ENCODE data around the gene NUAK1. TPM values are rescaled to one million over a fixed set of nuclear protein-coding genes. Genes with fewer than 3 reads are reported as not detected.
A peak's percentile ranks its signal among the peaks of the same experiment; 100 is the strongest.

NUAK1 gene
- polyA plus RNA-seq, 10 donors, result 10.7 to 15.7 (median 12.1) TPM

DNA sequence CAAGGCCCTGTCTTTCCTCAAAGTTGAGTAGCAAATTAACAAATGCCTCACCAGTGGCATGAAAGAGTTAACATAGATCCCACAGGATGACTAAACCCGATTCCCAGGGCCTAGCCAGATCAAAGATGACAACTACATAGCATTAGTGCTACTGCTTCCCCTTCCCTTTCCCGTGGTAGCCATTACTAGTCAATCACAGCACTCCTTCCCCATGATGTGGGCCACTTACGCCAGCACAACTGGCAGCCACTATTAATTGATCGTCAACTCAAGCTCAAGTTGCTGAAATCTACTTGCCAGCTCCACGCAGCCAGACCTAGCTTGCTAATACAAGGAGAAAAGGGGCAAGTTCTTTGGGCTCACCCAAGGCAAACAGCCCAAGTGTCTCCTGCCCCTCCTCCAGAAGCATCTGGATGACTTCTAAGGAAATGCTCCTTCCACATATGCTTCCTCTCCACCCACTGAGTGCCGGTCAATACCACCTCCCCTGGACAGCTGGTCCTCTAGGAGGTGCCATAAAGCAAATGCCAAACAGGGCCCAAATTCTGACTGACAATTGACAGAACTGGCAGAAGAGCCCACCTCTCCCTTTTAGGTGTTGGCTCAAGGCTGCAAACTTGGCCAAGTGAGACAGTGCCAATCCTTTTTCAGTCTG, 72.6 kb downstream of the NUAK1 start:
- no peak for DNase-seq

DNA sequence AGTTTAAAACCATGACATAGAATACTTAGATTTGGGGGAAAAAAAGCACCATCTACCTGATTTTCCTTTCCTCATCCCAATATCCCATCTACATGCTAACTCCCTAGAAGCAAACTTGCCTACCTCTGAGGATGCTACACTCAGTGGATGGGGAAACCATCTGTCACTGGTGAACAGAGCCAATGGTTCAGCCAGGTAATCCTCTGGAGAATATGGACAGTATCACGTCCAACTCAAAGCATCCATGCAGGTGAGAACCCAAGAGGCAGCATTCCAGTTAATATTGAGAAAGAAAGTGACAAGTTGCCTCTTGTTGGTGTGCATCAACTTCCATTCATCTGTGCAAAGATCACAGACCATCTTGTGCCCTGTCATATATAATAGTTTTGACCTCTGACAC, 73.2 kb downstream of the NUAK1 start:
- no peak for DNase-seq

GRCh38 chr12:106064721-106065021, 74.1 kb downstream of the NUAK1 start:
- DNase-seq, result no peak

DNA sequence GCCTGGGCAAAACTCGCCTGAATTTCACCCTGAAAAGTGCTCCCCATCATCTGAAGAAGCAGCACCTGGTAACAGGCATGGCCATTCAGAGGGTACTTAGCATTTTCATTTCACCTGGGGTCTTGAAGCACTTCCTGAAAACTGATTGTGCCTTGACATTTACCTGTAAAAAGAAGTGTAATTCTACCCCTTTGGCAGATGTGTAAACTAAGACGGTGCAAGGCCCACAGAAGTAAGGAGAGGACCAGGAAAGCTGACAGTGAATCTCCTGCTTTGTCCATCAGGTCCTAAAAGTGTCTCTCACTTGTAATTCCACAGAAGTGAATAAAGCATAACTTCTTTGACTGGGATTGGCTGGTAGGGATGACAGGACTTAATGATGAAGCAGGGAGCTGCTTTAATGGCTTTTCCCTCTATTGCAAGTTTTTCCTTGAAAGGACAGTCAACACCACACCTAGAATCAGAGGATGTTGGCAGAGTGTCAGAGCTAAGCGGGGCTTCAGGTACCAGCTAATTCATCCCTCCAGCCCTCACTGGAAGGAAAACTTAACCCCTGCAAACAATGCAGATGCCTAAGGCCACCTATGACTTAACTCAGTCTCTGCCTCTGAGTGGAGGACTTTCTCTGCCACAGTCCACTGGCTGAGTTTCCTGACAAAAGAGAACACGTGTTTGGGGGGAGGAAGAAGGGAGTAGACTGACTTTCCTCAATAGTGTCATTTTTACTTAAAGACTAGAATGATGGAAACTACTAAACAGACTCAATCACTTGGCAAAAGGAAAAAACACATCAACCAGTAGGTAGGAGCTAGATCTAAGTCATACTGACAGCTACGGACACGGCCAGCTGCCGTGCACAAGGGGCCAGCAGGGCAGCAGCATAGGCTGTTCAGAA, 74.7 kb downstream of the NUAK1 start:
- peak in 1 of 3 donors; percentile 25 for DNase-seq

DNA sequence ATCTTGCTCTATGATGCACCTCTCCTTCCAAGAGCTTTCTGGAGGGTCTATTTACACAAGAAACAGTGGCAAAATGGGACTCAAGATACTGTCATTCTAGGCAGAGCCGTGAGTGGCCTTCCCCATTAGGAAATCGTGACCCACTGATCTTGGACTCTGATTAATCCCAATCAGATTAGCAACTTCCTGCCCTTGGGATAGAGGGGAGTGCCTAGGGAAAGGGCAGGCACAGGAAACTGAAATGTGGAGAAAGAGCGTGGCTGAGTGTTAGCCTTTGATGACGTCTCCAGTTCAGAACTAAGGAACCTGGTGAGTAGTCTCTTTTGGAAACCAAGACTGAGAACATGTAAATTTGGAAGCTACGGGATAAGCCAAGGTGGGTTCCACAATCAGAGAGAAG, 76.1 kb downstream of the NUAK1 start:
- DNase-seq, result no peak

- DNase-seq, result peak in 1 of 3 donors; percentile 31
Observed at GRCh38 chr12:106058256-106059182, 80.2 kb downstream of the NUAK1 start.

- DNase-seq, result no peak
Observed at GRCh38 chr12:106054049-106054448, 84.7 kb downstream of the NUAK1 start.

- DNase-seq, result peak in 1 of 3 donors; percentile 47
Observed at GRCh38 chr12:106051853-106052531, 86.8 kb downstream of the NUAK1 start.

GRCh38 chr12:106049546-106049945, 89.2 kb downstream of the NUAK1 start:
- DNase-seq, result no peak

GRCh38 chr12:106049105-106049504, 89.6 kb downstream of the NUAK1 start:
- no peak for DNase-seq

DNA sequence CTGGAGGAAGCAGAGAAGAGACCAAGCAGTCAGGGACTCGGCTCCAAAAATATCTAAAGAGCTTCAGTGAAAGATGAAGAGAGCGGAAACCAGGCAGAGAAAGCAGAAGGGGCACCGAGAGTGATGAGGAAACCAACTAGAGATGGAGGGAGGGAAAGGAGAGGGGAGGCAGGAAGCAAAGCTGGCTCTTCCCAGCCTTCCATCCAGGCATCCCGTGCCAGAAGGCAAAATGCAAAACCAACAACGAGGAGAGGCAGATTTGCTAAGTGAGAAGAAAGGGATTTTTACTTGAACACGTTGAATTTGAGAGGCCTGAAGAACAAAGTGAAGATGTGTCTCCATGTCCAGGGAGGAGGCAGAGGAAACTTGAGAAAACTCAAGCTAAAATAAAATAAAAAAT, 90.1 kb downstream of the NUAK1 start:
- DNase-seq, result no peak

DNA sequence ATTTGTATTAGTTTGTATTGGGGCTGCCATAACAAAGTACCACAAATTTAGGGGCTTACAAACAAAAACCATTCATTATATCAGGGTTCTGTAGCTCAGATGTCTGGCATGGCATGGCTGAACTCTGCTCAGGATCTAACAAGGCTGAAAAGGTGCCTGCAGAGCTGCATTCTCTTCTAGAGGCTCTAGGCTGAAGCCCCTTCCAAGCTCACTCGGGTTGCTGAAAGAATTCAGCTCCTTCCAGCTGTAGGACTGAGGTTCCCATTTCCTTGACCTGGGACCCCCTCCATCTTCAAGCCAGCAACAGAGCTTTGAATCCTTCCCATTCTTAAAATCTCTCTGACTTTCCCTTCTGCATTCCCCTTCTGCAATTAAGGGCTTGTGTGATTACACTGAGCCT, 90.7 kb downstream of the NUAK1 start:
- no peak for DNase-seq

GRCh38 chr12:106046947-106047346, 91.8 kb downstream of the NUAK1 start:
- no peak for DNase-seq

DNA sequence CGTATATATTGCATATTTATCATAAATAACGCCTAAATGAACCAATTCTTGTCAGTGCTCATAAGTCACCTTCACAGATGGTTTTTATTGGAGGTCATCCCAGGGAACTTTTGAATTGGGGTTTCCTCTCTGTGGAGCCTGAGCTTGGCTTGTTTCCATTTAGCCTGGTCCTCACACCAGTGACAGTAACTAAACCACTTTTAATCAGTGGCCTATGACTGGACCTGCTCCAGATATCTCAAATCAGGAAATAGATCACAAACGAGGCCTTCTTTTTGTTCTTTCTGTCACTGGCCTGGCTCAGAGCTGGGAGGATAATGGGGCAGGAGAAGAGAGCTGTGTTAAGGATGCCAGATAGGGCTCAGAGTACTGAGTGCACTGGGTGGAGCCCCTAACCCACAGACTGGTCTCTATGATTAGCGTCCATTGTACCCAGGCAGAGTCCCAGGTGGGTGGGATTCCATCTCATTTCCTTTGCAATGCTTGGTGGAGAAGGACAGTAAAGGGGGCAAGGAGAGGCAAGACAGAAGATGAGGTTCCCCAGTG, 92.4 kb downstream of the NUAK1 start:
- no peak for DNase-seq

DNA sequence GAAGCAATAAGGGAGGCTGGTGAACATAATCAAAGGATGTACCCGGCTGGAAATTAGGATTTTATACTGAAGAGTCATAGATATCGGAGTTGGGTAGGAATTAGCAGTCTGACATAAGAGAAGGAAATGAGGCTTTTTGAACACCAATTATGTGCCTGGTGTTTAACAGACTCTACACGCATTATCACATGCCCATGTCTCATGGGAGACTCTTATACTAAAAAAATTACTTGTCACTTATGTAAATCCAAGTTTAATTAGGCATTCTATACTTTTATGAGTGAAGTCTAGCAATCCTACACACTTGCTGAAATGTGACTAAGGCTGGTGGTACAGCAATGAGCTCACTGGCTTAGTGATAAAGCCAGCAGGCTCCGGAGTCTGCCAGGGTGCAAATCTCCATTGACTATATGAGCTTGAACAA, 93.5 kb downstream of the NUAK1 start:
- DNase-seq, result no peak

DNA sequence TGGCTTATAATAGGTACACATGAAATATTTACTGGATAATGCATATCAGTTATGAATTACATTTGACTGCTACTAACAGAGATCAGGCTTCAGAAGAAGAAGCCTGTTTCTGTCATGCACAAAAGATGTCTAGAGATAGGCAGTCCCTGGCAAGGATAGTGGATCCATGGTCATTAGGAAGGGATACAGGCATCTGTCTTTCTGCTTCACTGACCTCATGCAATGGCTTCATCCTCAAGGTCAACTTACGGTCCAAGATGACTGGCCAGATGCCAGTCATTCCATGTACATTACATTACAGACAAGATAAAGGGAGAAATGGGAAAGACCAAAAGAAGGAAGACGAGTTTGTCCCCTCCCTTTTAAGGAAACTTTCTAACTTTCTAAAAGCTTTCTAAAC, 94.0 kb downstream of the NUAK1 start:
- DNase-seq, result peak in 2 of 3 donors; percentile 41 to 46

DNA sequence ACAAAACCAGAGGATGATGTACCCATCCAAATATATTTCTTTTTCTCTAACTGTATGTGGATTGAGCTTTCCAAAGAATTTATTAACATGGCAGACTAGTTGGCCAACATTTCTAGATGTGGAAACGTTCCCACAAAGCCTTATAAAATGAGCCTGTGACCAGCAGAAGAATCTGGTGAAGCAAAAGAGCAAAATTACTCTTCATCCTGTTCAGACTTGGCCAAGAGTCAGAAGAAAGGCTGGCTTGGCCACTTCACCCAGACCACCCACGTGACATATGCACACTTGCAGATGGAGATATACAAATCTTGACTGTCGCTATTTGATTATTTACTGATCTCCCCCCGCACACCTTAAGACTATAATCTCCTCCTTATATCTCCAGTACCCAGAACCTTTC, 96.7 kb downstream of the NUAK1 start:
- DNase-seq, result no peak

- no peak for DNase-seq
Observed at GRCh38 chr12:106040521-106040920, 98.2 kb downstream of the NUAK1 start.

- no peak for DNase-seq
Observed at GRCh38 chr12:106039646-106040404, 98.9 kb downstream of the NUAK1 start.

GRCh38 chr12:106039242-106039641, 99.5 kb downstream of the NUAK1 start:
- DNase-seq, result no peak
